Body of pancreas (tissue), 4 donors: ENCODE results near the gene STPG4. TPM values are rescaled to one million over a fixed set of nuclear protein-coding genes. Genes with fewer than 3 reads are reported as not detected.

Experiments used
- ATAC-seq: fragments of 150-250 bp; one replicate; pipeline ENCODE4 v1.9.1; 2016
- DNase-seq, 4 donors: peaks; one replicate each; pipeline ENCODE4 v3.0.0-alpha.2; 2019
- H3K27ac ChIP-seq, 4 donors: fragments of 200-600 bp; sonication (generic); 1 replicate in 3 of 4; 2 replicates in 1 of 4; pipeline versions ENCODE4 v1.5.1 to v1.6.1; 2016 to 2019; ENCODE audit warnings: mild to moderate bottlenecking in 1 of 4, mixed read lengths in 1 of 4, moderate library complexity in 1 of 4
- H3K27me3 ChIP-seq, 2 donors: fragments of 200-600 bp; sonication (generic); one replicate each; pipeline ENCODE4 v1.6.0; 2016; ENCODE audit warnings: mild to moderate bottlenecking in 1 of 2
- H3K36me3 ChIP-seq, 2 donors: fragments of 200-600 bp; sonication (generic); replicated peaks in 1 of 2; 2 replicates each; pipeline ENCODE4 v1.5.1; 2016; ENCODE audit warnings: low read depth in 2 of 2; ENCODE audit not compliant: insufficient read depth in 1 of 2
- H3K4me1 ChIP-seq: fragments of 200-600 bp; sonication (generic); one replicate; pipeline ENCODE4 v1.6.0; 2016
- H3K4me3 ChIP-seq, 2 donors: fragments of 200-600 bp; sonication (generic); 1 replicate in 1 of 2; 2 replicates in 1 of 2; pipeline ENCODE4 v1.5.1; 2016 to 2019
- H3K9me3 ChIP-seq, 3 donors: fragments of 200-600 bp; sonication (generic); 1 replicate in 2 of 3; 2 replicates in 1 of 3; pipeline ENCODE4 v1.5.1; 2016
- POLR2A ChIP-seq, 3 donors: fragments of 450-650 bp; IDR thresholded peaks; one replicate each; pipeline ENCODE4 v1.6.1; 2016; ENCODE audit warnings: antibody characterized with exemption in 3 of 3, mild to moderate bottlenecking in 2 of 3
- WGBS, 2 donors: methylation state at CpG; one replicate each; pipeline ENCODE4 v1.1.5; 2017; 5-methylcytosine and 5-hydroxymethylcytosine counted together
- intact Hi-C: fragments of 100-400 bp; cut with DNase I; formaldehyde crosslinking; loops from one replicate; pipeline ENCODE4 v1.15.1; 2023
- total RNA-seq, 2 donors: library from RNA; depleted of rRNA; stranded (reverse); fragments of >200 nt; gene quantifications; one replicate each; pipeline ENCODE4 v1.1.0, GENCODE V29; 2016
- TF ChIP-seq, protein P1 (sequence below), 7 experiments: fragments of 450-650 bp in 4 of 7; fragments of 200-600 bp in 3 of 7; sonication (generic) in 3 of 7; IDR thresholded peaks; one replicate each; pipeline ENCODE4 v1.5.1; 2016 to 2019; ENCODE audit warnings: antibody characterized with exemption in 7 of 7

The STPG4 gene
- total RNA-seq, 2 donors from 2014 or later = not detected

DNA sequence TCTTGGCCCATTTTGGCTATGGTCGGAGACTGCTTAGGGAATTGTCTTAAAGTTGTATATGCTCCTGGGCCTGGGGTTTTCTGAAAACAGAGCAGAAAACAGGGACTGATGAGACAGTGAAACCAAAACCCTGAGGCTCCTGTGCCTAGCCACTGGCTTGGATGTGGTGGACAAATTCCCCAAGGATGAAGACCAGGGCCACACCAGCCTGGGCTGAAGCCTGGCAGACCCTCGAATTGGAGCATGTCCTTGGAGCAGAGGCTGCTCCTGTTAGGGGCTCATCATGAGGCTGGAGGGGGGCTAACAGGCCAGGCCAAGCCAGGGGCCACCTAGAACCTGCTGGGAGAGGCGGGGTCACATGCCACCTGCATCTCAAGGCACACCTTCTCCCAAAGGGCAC, 68.1 kb downstream of the STPG4 start:
- Histone ChIP-seq H3K9me3 (no peaks in the 10 kb centered on the region), H3K27ac (peak overlapping the region in 1 of 4 donors; percentile 58), H3K4me3 (no peak overlapping the region), H3K4me1 (peaks cover 14% of the 10 kb centered on the region), H3K27me3 (no peaks in the 10 kb centered on the region), H3K36me3 (no peaks in the 10 kb centered on the region)
- DNase-seq = no peak
- WGBS, 2 donors = 71 to 88% methylated on average over 3 of the region's 3 CpGs
- intact Hi-C loops = no loop called here
- TF ChIP-seq, protein P1, sequence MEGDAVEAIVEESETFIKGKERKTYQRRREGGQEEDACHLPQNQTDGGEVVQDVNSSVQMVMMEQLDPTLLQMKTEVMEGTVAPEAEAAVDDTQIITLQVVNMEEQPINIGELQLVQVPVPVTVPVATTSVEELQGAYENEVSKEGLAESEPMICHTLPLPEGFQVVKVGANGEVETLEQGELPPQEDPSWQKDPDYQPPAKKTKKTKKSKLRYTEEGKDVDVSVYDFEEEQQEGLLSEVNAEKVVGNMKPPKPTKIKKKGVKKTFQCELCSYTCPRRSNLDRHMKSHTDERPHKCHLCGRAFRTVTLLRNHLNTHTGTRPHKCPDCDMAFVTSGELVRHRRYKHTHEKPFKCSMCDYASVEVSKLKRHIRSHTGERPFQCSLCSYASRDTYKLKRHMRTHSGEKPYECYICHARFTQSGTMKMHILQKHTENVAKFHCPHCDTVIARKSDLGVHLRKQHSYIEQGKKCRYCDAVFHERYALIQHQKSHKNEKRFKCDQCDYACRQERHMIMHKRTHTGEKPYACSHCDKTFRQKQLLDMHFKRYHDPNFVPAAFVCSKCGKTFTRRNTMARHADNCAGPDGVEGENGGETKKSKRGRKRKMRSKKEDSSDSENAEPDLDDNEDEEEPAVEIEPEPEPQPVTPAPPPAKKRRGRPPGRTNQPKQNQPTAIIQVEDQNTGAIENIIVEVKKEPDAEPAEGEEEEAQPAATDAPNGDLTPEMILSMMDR (IDR thresholded peaks at IDR 0.05) = no peak
- no peak for TF ChIP-seq POLR2A (IDR thresholded peaks at IDR 0.05)
- no peak for ATAC-seq

DNA sequence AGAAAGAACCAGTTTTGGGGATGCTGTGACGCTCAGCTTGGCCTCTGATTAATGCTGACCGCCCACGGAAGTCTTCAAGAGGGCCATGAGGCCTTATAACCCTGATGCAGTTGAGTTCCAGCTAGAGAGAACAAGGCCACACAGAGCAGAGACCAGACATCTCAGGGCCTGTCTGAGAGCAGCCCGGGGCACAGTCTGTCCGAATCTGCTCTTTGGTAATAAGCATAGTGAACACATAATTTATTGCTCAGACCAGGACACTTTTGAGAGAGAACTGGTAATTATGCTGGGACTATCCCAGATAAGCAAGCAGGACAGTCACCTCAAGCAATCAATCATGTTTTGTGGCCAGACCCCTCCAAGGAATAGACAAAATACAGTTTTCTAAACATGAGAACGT, 68.5 kb downstream of the STPG4 start:
- H3K9me3 ChIP-seq = no peaks in the 10 kb centered on the region
- peak overlapping the region in 3 of 4 donors; percentile 18 to 62 (median 58) for H3K27ac ChIP-seq
- H3K4me1 ChIP-seq = peaks cover 14% of the 10 kb centered on the region
- TF ChIP-seq POLR2A (IDR thresholded peaks at IDR 0.05) = no peak
- TF ChIP-seq, protein P1 (IDR thresholded peaks at IDR 0.05) = no peak
- WGBS, 2 donors = 77 to 83% methylated on average over 6 of the region's 6 CpGs
- peak in 1 of 4 donors; percentile 38 for DNase-seq
- no peak overlapping the region for H3K4me3 ChIP-seq
- no peaks in the 10 kb centered on the region for H3K27me3 ChIP-seq
- intact Hi-C loops = no loop called here
- no peaks in the 10 kb centered on the region for H3K36me3 ChIP-seq
- ATAC-seq = peak; percentile 29

DNA sequence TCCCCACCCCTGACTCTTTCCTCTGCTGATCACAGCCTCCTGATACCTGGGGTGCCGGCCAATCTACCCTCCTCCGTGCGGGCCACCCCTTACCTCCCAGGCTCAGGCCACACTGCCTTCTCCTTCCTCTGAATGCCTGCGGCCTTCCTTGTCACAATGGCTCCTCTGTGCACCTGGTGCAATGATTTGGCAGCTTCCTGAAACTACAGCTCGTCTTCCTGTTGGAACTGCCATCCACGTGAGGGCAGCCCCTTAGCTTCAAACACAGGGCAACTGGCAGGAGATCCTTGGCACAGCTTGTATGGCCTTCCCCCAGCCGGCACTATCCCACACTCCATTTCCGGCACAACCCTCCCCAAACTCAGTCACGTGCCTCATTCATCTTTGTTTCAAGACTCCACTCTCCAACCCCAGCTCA, 69.0 kb downstream of the STPG4 start:
- no peaks in the 10 kb centered on the region for H3K27me3 ChIP-seq
- H3K36me3 ChIP-seq = no peaks in the 10 kb centered on the region
- TF ChIP-seq, protein P1 (IDR thresholded peaks at IDR 0.05) = no peak
- no peak for TF ChIP-seq POLR2A (IDR thresholded peaks at IDR 0.05)
- DNase-seq (peak in 1 of 4 donors; percentile 40), ATAC-seq (peak; percentile 52)
- intact Hi-C loops = no loop called here
- H3K27ac ChIP-seq = peak overlapping the region in 3 of 4 donors; percentile 18 to 62 (median 58)
- peaks cover 14% of the 10 kb centered on the region for H3K4me1 ChIP-seq
- H3K4me3 ChIP-seq = no peak overlapping the region
- H3K9me3 ChIP-seq = no peaks in the 10 kb centered on the region
- 43 to 54% methylated on average over 9 of the region's 9 CpGs for WGBS, 2 donors

DNA sequence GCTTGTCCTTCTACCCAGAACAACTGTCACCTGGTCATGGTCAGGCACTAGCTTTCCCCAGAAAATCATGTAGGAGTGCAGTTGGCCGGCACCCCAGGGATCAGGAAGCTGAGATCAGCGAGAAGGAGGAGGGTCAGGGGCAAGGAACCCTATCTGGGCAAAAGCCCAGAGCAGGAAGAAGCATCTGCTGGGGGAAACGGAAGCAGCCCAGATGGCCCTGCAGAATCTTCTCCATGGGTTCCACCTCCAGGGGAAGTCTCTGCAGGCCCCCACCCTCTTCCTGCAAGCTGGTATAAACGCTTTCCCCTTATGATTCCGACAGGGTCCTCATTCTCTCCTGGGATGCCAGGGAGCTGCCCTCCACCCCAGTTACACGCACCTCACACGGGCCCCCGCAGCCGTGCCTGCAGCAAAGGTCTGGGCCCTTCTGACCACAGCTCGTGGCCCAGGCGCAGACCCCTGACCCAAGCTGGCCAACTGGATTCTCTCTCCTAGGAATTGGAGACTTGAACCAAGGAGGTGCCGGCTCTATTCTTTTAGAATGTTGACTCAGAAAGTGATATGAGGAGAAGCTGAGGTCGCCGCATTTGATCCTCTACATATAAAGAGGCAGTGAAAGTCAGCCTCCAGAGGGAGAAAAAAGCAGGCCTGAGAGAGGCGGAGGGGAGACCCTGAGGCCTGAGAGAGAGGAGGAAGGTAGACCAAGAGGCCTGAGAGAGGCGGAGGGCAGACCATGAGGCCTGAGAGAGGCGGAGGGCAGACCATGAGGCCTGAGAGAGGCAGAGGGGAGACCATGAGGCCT, 71.0 kb downstream of the STPG4 start:
- H3K27me3 ChIP-seq = no peaks in the 10 kb centered on the region
- DNase-seq (peak in 1 of 4 donors; percentile 43), ATAC-seq (no peak)
- H3K27ac ChIP-seq = peak overlapping the region in 1 of 4 donors; percentile 22
- intact Hi-C loops = no loop called here
- H3K36me3 ChIP-seq = no peaks in the 10 kb centered on the region
- TF ChIP-seq, protein P1 (IDR thresholded peaks at IDR 0.05) = no peak
- no peak for TF ChIP-seq POLR2A (IDR thresholded peaks at IDR 0.05)
- no peaks in the 10 kb centered on the region for H3K9me3 ChIP-seq
- H3K4me1 ChIP-seq = peaks cover 26% of the 10 kb centered on the region
- WGBS, 2 donors = 81 to 82% methylated on average over 17 of the region's 17 CpGs
- H3K4me3 ChIP-seq = no peak overlapping the region

DNA sequence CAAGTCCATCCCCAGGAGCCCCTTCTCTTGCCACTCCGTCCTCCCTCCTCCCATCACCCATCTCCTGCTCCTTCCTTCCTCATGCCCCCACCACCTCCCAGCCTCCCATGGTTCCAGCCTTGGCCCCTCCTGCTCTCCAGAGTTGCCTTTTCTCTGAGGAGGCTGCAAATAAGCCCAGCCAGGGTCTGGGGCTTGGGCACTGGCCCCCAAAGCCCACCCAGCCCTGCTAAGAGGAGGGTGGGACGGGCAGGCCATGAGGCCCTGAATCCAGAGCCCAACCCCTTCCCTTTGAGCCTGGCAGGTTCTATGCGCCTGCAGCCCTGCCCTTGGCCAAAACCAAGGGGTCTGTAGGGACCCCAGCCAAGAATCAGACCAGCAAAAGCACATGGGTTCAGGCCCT, 71.6 kb downstream of the STPG4 start:
- intact Hi-C loops = no loop called here
- H3K4me3 ChIP-seq = no peak overlapping the region
- H3K36me3 ChIP-seq = no peaks in the 10 kb centered on the region
- no peak for DNase-seq
- no peak for ATAC-seq
- 78 to 93% methylated on average over 2 of the region's 3 CpGs for WGBS, 2 donors
- H3K27me3 ChIP-seq = no peaks in the 10 kb centered on the region
- no peak overlapping the region for H3K27ac ChIP-seq
- no peaks in the 10 kb centered on the region for H3K9me3 ChIP-seq
- H3K4me1 ChIP-seq = peaks cover 32% of the 10 kb centered on the region
- TF ChIP-seq, protein P1 (IDR thresholded peaks at IDR 0.05) = no peak
- no peak for TF ChIP-seq POLR2A (IDR thresholded peaks at IDR 0.05)
